ENCODE results near the gene PARD3. TPM values are rescaled to one million over a fixed set of nuclear protein-coding genes. Genes with fewer than 3 reads are reported as not detected.

PARD3 gene
- total RNA-seq, 1 donor from 2014 or later, result 88.7 TPM

GRCh38 chr10:34574353-34574934 lies 240.7 kb downstream of the PARD3 start:
- H3K27ac ChIP-seq (ENCODE audit: low read depth, low read length), result no peak overlapping the region
- no peaks in the 10 kb centered on the region for H3K36me3 ChIP-seq (ENCODE audit: control insufficient read depth in 3 of 3, insufficient read depth in 3 of 3, low read length in 3 of 3)
- no peaks in the 10 kb centered on the region for H3K9me3 ChIP-seq (ENCODE audit: control insufficient read depth in 3 of 3, low read length in 3 of 3)
- H3K9ac ChIP-seq (ENCODE audit: low read depth in 1 of 3, low read length in 3 of 3), result no peak overlapping the region
- H3K4me3 ChIP-seq (ENCODE audit: low read length in 3 of 3), result no peak overlapping the region
- peaks cover 3 to 21% (median 6%) of the 10 kb centered on the region in 3 donors for H3K4me1 ChIP-seq (ENCODE audit: control insufficient read depth in 3 of 3, insufficient read depth in 3 of 3, low read length in 3 of 3)
- no peaks in the 10 kb centered on the region for H3K27me3 ChIP-seq (ENCODE audit: control insufficient read depth in 3 of 3, insufficient read depth in 3 of 3, low read length in 3 of 3)

GRCh38 chr10:34570887-34571286 lies 244.2 kb downstream of the PARD3 start:
- Histone ChIP-seq H3K9me3 (ENCODE audit: control insufficient read depth in 3 of 3, low read length in 3 of 3) (no peaks in the 10 kb centered on the region), H3K4me1 (ENCODE audit: control insufficient read depth in 3 of 3, insufficient read depth in 3 of 3, low read length in 3 of 3) (peaks cover 3 to 10% (median 4%) of the 10 kb centered on the region in 3 donors), H3K4me3 (ENCODE audit: low read length in 3 of 3) (no peak overlapping the region), H3K27me3 (ENCODE audit: control insufficient read depth in 3 of 3, insufficient read depth in 3 of 3, low read length in 3 of 3) (no peaks in the 10 kb centered on the region), H3K36me3 (ENCODE audit: control insufficient read depth in 3 of 3, insufficient read depth in 3 of 3, low read length in 3 of 3) (no peaks in the 10 kb centered on the region), H3K27ac (ENCODE audit: low read depth, low read length) (no peak overlapping the region), H3K9ac (ENCODE audit: low read depth in 1 of 3, low read length in 3 of 3) (no peak overlapping the region)

- no peaks in the 10 kb centered on the region for H3K27me3 ChIP-seq (ENCODE audit: control insufficient read depth in 3 of 3, insufficient read depth in 3 of 3, low read length in 3 of 3)
- no peak overlapping the region for H3K9ac ChIP-seq (ENCODE audit: low read depth in 1 of 3, low read length in 3 of 3)
- no peaks in the 10 kb centered on the region for H3K4me1 ChIP-seq (ENCODE audit: control insufficient read depth in 3 of 3, insufficient read depth in 3 of 3, low read length in 3 of 3)
- no peak overlapping the region for H3K27ac ChIP-seq (ENCODE audit: low read depth, low read length)
- no peaks in the 10 kb centered on the region for H3K9me3 ChIP-seq (ENCODE audit: control insufficient read depth in 3 of 3, low read length in 3 of 3)
- no peaks in the 10 kb centered on the region for H3K36me3 ChIP-seq (ENCODE audit: control insufficient read depth in 3 of 3, insufficient read depth in 3 of 3, low read length in 3 of 3)
- H3K4me3 ChIP-seq (ENCODE audit: low read length in 3 of 3), result no peak overlapping the region
These were observed 247.3 kb downstream of the PARD3 start for GRCh38 chr10:34567659-34568253.

GRCh38 chr10:34565934-34566333 lies 249.2 kb downstream of the PARD3 start:
- Histone ChIP-seq H3K4me3 (ENCODE audit: low read length in 3 of 3) (no peak overlapping the region), H3K27me3 (ENCODE audit: control insufficient read depth in 3 of 3, insufficient read depth in 3 of 3, low read length in 3 of 3) (no peaks in the 10 kb centered on the region), H3K36me3 (ENCODE audit: control insufficient read depth in 3 of 3, insufficient read depth in 3 of 3, low read length in 3 of 3) (no peaks in the 10 kb centered on the region), H3K27ac (ENCODE audit: low read depth, low read length) (no peak overlapping the region), H3K9ac (ENCODE audit: low read depth in 1 of 3, low read length in 3 of 3) (no peak overlapping the region), H3K9me3 (ENCODE audit: control insufficient read depth in 3 of 3, low read length in 3 of 3) (no peaks in the 10 kb centered on the region), H3K4me1 (ENCODE audit: control insufficient read depth in 3 of 3, insufficient read depth in 3 of 3, low read length in 3 of 3) (no peaks in the 10 kb centered on the region)

- no peaks in the 10 kb centered on the region for H3K27me3 ChIP-seq (ENCODE audit: control insufficient read depth in 3 of 3, insufficient read depth in 3 of 3, low read length in 3 of 3)
- H3K9me3 ChIP-seq (ENCODE audit: control insufficient read depth in 3 of 3, low read length in 3 of 3), result no peaks in the 10 kb centered on the region
- H3K27ac ChIP-seq (ENCODE audit: low read depth, low read length), result no peak overlapping the region
- H3K4me1 ChIP-seq (ENCODE audit: control insufficient read depth in 3 of 3, insufficient read depth in 3 of 3, low read length in 3 of 3), result no peaks in the 10 kb centered on the region
- no peak overlapping the region for H3K9ac ChIP-seq (ENCODE audit: low read depth in 1 of 3, low read length in 3 of 3)
- H3K36me3 ChIP-seq (ENCODE audit: control insufficient read depth in 3 of 3, insufficient read depth in 3 of 3, low read length in 3 of 3), result no peaks in the 10 kb centered on the region
- H3K4me3 ChIP-seq (ENCODE audit: low read length in 3 of 3), result no peak overlapping the region
These were observed 257.0 kb downstream of the PARD3 start for GRCh38 chr10:34558093-34558583.

GRCh38 chr10:34557173-34557572 lies 257.9 kb downstream of the PARD3 start:
- no peaks in the 10 kb centered on the region for H3K9me3 ChIP-seq (ENCODE audit: control insufficient read depth in 3 of 3, low read length in 3 of 3)
- no peak overlapping the region for H3K27ac ChIP-seq (ENCODE audit: low read depth, low read length)
- no peak overlapping the region for H3K9ac ChIP-seq (ENCODE audit: low read depth in 1 of 3, low read length in 3 of 3)
- H3K27me3 ChIP-seq (ENCODE audit: control insufficient read depth in 3 of 3, insufficient read depth in 3 of 3, low read length in 3 of 3), result no peaks in the 10 kb centered on the region
- no peak overlapping the region for H3K4me3 ChIP-seq (ENCODE audit: low read length in 3 of 3)
- H3K4me1 ChIP-seq (ENCODE audit: control insufficient read depth in 3 of 3, insufficient read depth in 3 of 3, low read length in 3 of 3), result no peaks in the 10 kb centered on the region
- H3K36me3 ChIP-seq (ENCODE audit: control insufficient read depth in 3 of 3, insufficient read depth in 3 of 3, low read length in 3 of 3), result no peaks in the 10 kb centered on the region

- H3K9ac ChIP-seq (ENCODE audit: low read depth in 1 of 3, low read length in 3 of 3), result no peak overlapping the region
- H3K9me3 ChIP-seq (ENCODE audit: control insufficient read depth in 3 of 3, low read length in 3 of 3), result no peaks in the 10 kb centered on the region
- no peaks in the 10 kb centered on the region for H3K4me1 ChIP-seq (ENCODE audit: control insufficient read depth in 3 of 3, insufficient read depth in 3 of 3, low read length in 3 of 3)
- H3K27me3 ChIP-seq (ENCODE audit: control insufficient read depth in 3 of 3, insufficient read depth in 3 of 3, low read length in 3 of 3), result no peaks in the 10 kb centered on the region
- H3K4me3 ChIP-seq (ENCODE audit: low read length in 3 of 3), result no peak overlapping the region
- H3K27ac ChIP-seq (ENCODE audit: low read depth, low read length), result no peak overlapping the region
- no peaks in the 10 kb centered on the region for H3K36me3 ChIP-seq (ENCODE audit: control insufficient read depth in 3 of 3, insufficient read depth in 3 of 3, low read length in 3 of 3)
These were observed 259.4 kb downstream of the PARD3 start for GRCh38 chr10:34555653-34556052.

GRCh38 chr10:34553747-34554146 lies 261.3 kb downstream of the PARD3 start:
- Histone ChIP-seq H3K27me3 (ENCODE audit: control insufficient read depth in 3 of 3, insufficient read depth in 3 of 3, low read length in 3 of 3) (no peaks in the 10 kb centered on the region), H3K36me3 (ENCODE audit: control insufficient read depth in 3 of 3, insufficient read depth in 3 of 3, low read length in 3 of 3) (no peaks in the 10 kb centered on the region), H3K27ac (ENCODE audit: low read depth, low read length) (no peak overlapping the region), H3K9ac (ENCODE audit: low read depth in 1 of 3, low read length in 3 of 3) (no peak overlapping the region), H3K4me1 (ENCODE audit: control insufficient read depth in 3 of 3, insufficient read depth in 3 of 3, low read length in 3 of 3) (peaks cover 2 to 3% (median 3%) of the 10 kb centered on the region in 3 donors), H3K9me3 (ENCODE audit: control insufficient read depth in 3 of 3, low read length in 3 of 3) (no peaks in the 10 kb centered on the region), H3K4me3 (ENCODE audit: low read length in 3 of 3) (no peak overlapping the region)

- no peak overlapping the region for H3K27ac ChIP-seq (ENCODE audit: low read depth, low read length)
- H3K9ac ChIP-seq (ENCODE audit: low read depth in 1 of 3, low read length in 3 of 3), result no peak overlapping the region
- no peak overlapping the region for H3K4me3 ChIP-seq (ENCODE audit: low read length in 3 of 3)
- H3K36me3 ChIP-seq (ENCODE audit: control insufficient read depth in 3 of 3, insufficient read depth in 3 of 3, low read length in 3 of 3), result no peaks in the 10 kb centered on the region
- no peaks in the 10 kb centered on the region for H3K9me3 ChIP-seq (ENCODE audit: control insufficient read depth in 3 of 3, low read length in 3 of 3)
- peaks cover 6 to 12% (median 8%) of the 10 kb centered on the region in 3 donors for H3K4me1 ChIP-seq (ENCODE audit: control insufficient read depth in 3 of 3, insufficient read depth in 3 of 3, low read length in 3 of 3)
- no peaks in the 10 kb centered on the region for H3K27me3 ChIP-seq (ENCODE audit: control insufficient read depth in 3 of 3, insufficient read depth in 3 of 3, low read length in 3 of 3)
These were observed 263.8 kb downstream of the PARD3 start for GRCh38 chr10:34551295-34551694.

- Histone ChIP-seq H3K4me3 (ENCODE audit: low read length in 3 of 3) (no peak overlapping the region), H3K27me3 (ENCODE audit: control insufficient read depth in 3 of 3, insufficient read depth in 3 of 3, low read length in 3 of 3) (no peaks in the 10 kb centered on the region), H3K4me1 (ENCODE audit: control insufficient read depth in 3 of 3, insufficient read depth in 3 of 3, low read length in 3 of 3) (peaks cover 6 to 12% (median 8%) of the 10 kb centered on the region in 3 donors), H3K36me3 (ENCODE audit: control insufficient read depth in 3 of 3, insufficient read depth in 3 of 3, low read length in 3 of 3) (no peaks in the 10 kb centered on the region), H3K9me3 (ENCODE audit: control insufficient read depth in 3 of 3, low read length in 3 of 3) (no peaks in the 10 kb centered on the region), H3K9ac (ENCODE audit: low read depth in 1 of 3, low read length in 3 of 3) (no peak overlapping the region), H3K27ac (ENCODE audit: low read depth, low read length) (no peak overlapping the region)
These were observed 265.1 kb downstream of the PARD3 start for GRCh38 chr10:34549953-34550352.

All from skeletal muscle tissue (tissue), 4 donors.